SHP77 treated with DMSO at 0.1 percent for 48 hours (cell line): Measurements from ENCODE around the gene NSD2.
A peak's percentile ranks its signal among the peaks of the same experiment; 100 is the strongest.
"Not testable (repeated sequence)": the region's sequence is repeated elsewhere in the genome, so short reads cannot be mapped to it uniquely, and the experiment has no call there.

Experiments
- DNase-seq: peaks from one replicate; lab custom pipeline; 2025; lab: John Stamatoyannopoulos, UW

NSD2 gene

GRCh38 chr4:2006956-2007653, 135.9 kb downstream of the NSD2 start:
- DNase-seq, result no peak

DNA sequence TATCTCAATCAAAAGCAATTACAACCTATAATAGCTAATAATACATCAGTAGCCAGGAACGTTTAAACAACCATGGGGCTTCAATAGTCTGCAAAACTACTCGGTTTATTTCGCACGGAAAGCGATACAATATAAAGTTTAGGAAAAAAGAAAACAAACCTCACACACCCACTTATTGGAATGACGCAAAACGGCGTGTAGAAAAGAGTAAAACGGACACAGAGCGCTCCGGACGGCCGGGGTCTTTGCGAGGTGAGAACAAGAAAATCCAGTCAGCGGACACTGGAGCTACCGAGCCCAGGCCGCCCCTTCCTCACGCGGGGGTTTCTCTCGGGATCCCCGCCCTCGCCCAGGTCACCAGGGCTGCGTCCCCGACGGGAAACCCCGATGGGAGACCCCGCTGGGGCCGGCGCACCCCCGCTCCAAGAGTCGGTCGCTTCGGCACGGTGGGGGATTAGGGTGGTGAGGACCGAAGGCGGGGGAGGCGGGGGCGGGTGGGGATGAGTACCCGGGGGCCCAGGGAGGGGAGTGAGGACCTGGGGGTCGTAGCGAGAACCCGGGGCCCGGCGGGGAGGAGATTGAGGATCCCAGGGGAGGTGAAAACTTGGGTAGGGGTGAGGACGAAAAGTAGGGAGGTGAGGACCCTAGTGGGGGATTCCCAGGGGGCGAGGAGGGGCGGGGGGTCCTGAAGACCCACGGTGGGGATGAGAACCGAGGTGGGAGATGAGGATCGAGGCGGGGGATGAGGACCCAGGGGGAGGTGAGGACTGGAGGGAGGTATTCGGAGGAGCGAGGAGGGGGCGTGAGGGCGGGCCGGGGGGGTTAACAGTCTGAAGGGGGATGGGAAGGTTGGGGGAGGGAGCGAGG, 136.8 kb downstream of the NSD2 start:
- no peak for DNase-seq

- DNase-seq, result no peak
These were observed 137.4 kb downstream of the NSD2 start for GRCh38 chr4:2008671-2008920.

DNA sequence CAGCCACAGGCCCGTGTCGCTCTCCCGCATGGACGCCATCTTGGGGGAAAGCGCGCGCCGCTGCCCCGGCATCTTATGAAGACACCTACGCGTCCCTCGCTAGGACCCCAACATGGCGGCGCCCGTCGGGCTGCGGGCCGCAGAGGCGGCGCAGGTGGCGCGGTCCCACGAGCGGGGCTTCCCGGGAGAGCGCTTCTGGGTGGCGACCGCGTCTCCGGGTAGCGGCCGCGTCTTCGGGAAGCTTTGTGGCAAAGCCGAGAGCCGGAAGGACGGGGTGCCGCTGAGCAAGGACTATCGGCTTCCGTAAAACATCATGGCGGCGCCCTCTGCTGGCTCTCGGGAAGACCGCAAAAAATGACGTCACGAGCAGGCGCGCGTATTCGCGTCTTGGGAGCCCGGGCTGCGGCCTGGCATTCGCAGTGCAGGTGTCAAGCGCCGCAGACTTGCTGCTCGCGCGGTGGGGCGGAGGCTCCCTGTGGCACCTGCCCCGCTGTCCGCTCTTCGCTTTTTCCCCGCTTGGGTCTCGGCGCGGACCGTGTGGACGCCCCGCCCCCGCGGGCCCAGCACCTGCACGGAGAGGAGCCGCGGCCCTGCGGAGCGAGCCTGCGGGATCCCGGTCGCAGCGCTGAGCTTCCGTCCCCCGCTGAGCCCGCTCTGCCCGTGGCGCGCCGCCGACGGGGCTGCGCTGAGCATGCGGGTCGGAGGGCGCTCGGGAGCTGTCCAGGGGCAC, 137.9 kb downstream of the NSD2 start, which contains the start of gene NELFA:
NELFA (minus strand) TSS at position 54 of the 730 bp plus-strand sequence; CDS start at position 39, 15 bp downstream.
- DNase-seq, result peak; percentile 67

GRCh38 chr4:2009651-2010233, 138.5 kb downstream of the NSD2 start:
- no peak for DNase-seq

- DNase-seq, result no peak
These were observed 140.4 kb downstream of the NSD2 start for GRCh38 chr4:2011583-2011982.

DNA sequence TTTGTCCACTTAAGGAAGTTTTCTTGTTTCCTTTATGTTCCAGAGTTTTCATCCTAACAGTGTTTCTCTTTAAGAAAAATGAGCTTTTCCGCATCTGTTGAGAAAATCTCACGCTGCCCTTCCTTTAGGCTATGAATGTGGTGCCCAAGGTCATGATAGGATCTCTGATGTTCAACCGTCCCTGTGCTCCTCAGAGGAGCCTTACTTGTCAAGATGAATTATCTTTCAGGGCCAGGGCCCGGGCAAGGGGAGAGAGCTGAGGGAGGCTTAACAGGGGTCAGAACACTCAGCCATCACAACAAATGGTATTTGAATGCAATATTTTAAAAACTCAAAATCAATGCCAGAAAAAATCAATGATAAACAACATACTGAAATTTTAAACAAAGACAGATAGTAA, 143.8 kb downstream of the NSD2 start:
- DNase-seq, result no peak

- DNase-seq, result not testable (repeated sequence)
These were observed 150.3 kb downstream of the NSD2 start for GRCh38 chr4:2021358-2022018.

DNA sequence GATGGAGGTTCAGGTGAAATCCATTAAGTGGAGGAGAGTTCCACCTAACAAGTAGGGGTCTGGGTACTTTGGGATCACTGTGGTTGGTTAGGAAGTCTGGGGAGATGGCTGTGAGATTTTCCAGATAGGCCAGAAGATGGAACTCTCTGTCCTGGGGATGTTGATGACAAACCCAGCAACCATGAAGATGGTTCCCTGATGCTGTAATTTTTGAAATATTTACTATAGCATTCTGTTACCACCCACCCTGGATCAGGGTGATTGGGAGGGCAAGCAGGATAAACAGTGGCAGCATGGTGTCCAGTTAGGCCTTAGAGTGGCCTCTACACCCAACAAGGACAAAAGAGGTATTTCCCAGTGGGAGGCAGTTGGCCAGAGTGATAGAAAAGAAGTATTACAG, 153.5 kb downstream of the NSD2 start:
- no peak for DNase-seq

DNA sequence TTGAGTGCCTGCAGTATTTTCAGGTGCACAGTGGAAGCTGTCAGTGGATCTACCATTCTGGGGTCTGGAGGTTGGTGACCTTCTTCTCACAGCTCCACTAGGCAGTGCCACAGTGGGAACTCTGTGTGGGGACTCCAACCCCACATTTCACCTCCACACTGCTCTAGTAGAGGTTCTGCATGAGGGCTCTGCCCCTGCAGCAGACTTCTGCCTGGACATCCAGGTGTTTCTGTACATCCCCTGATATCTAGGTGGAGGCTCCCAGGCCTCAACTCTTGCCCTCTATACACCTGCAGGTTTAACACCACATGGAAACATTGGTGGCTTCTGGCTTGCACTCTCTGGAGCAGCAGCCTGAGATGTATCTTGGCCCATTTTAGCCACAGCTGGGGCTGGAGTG, 154.6 kb downstream of the NSD2 start:
- DNase-seq, result no peak

DNA sequence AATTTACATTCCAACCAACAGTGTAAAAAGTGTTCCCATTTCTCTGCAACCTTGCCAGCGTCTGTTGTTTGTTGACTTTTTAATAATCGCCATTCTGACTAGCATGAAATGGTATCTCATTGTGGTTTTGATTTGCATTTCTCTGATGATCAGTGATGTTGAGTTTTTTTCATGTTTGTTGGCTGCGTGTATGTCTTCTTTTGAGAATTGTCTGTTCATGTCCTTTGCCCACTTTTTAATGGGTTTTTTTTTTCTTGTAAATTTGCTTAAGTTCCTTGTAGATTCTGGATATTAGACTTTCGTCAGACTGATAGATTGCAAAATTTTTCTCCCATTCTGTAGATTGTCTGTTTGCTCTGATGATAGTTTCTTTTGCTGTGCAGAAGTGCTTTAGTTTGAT, 155.9 kb downstream of the NSD2 start:
- DNase-seq, result not testable (repeated sequence)

DNA sequence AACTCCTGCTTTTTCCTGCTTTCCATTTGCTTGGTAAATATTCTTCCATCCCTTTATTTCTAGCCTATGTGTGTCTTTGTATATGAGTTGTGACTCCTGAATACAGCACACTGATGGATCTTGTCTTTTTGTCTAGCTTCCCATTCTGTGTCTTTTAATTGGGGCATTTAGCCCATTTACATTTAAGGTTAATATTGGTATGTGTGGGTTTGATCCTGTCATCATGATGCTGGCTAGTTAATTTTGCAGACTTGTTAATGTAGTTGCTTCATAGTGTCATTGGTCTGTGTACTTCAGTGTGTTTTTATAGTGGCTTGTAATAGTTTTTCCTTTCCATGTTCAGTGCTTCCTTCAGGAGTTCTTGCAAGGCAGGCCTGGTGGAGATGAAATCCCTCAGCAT, 160.0 kb downstream of the NSD2 start:
- not testable (repeated sequence) for DNase-seq
